Measurements from ENCODE around the gene CLEC2L.

Gene CLEC2L

GRCh38 chr7:139494835-139495579 lies 28.5 kb upstream of the CLEC2L start:
- H3K4me3 ChIP-seq (ENCODE audit: low read depth, low read length) = no peak overlapping the region
- ChIA-PET CTCF (interaction anchor here (1.1 to 1.3 kb wide), 2 partner anchors 10 to 12 kb away, joined by 3 read pairs; partner anchors contain the start of gene KLRG2), POLR2A (no interaction called here)
- TF ChIP-seq CTCF (IDR thresholded peaks at IDR 0.05; ENCODE audit: insufficient read depth, low read length, missing control alignments) = no peak
- DNase-seq (ENCODE audit: low read depth, low spot score) = no peak

- H3K4me3 ChIP-seq (ENCODE audit: low read depth, low read length) = no peak overlapping the region
- no peak for DNase-seq (ENCODE audit: low read depth, low spot score)
- no peak for TF ChIP-seq CTCF (IDR thresholded peaks at IDR 0.05; ENCODE audit: insufficient read depth, low read length, missing control alignments)
- ChIA-PET CTCF (interaction anchor here (1.1 to 1.3 kb wide), 2 partner anchors 11 to 13 kb away, joined by 3 read pairs; partner anchors contain the start of gene KLRG2), POLR2A (no interaction called here)
These were observed 27.8 kb upstream of the CLEC2L start for GRCh38 chr7:139495580-139496125.

GRCh38 chr7:139496528-139496927 lies 27.0 kb upstream of the CLEC2L start:
- H3K4me3 ChIP-seq (ENCODE audit: low read depth, low read length) = no peak overlapping the region
- no peak for DNase-seq (ENCODE audit: low read depth, low spot score)
- ChIA-PET CTCF (interaction anchor here (1.3 to 7.2 kb wide), 3 partner anchors 13 to 507 kb away, joined by 3 to 93 read pairs (median 5); partner anchors contain the start of gene KLRG2), POLR2A (no interaction called here)
- no peak for TF ChIP-seq CTCF (IDR thresholded peaks at IDR 0.05; ENCODE audit: insufficient read depth, low read length, missing control alignments)

- ChIA-PET POLR2A (no interaction called here), CTCF (interaction anchor here (0.6 to 7.2 kb wide), 25 partner anchors 10 to 502 kb away, joined by 3 to 93 read pairs (median 5); no protein-coding TSS in a partner anchor)
- H3K4me3 ChIP-seq (ENCODE audit: low read depth, low read length) = no peak overlapping the region
- DNase-seq (ENCODE audit: low read depth, low spot score) = no peak
- no peak for TF ChIP-seq CTCF (IDR thresholded peaks at IDR 0.05; ENCODE audit: insufficient read depth, low read length, missing control alignments)
These were observed 22.7 kb upstream of the CLEC2L start for GRCh38 chr7:139500770-139501138.

- no peak for DNase-seq (ENCODE audit: low read depth, low spot score)
- no peak overlapping the region for H3K4me3 ChIP-seq (ENCODE audit: low read depth, low read length)
- ChIA-PET POLR2A (no interaction called here), CTCF (interaction anchor here (0.8 to 7.2 kb wide), 10 partner anchors 8 to 501 kb away, joined by 3 to 93 read pairs (median 8); no protein-coding TSS in a partner anchor)
- no peak for TF ChIP-seq CTCF (IDR thresholded peaks at IDR 0.05; ENCODE audit: insufficient read depth, low read length, missing control alignments)
These were observed 21.3 kb upstream of the CLEC2L start for GRCh38 chr7:139502226-139502625.

- ChIA-PET CTCF (no interaction called here), POLR2A (no interaction called here)
- H3K4me3 ChIP-seq (ENCODE audit: low read depth, low read length) = no peak overlapping the region
- TF ChIP-seq CTCF (IDR thresholded peaks at IDR 0.05; ENCODE audit: insufficient read depth, low read length, missing control alignments) = no peak
- DNase-seq (ENCODE audit: low read depth, low spot score) = no peak
These were observed 17.9 kb upstream of the CLEC2L start for GRCh38 chr7:139505563-139505962.
